Suprapubic skin (tissue), 4 donors: ENCODE measurements around the gene CHRNB2.

ENCODE experiments used
- EP300 ChIP-seq: sonication (generic); formaldehyde crosslinking; IDR thresholded peaks from one replicate; pipeline ENCODE4 v1.6.1; 2017; ENCODE audit warnings: antibody characterized with exemption
- POLR2A ChIP-seq, 2 donors: fragments of 450-650 bp; IDR thresholded peaks; one replicate each; pipeline ENCODE4 v1.6.1; 2017; ENCODE audit warnings: antibody characterized with exemption in 2 of 2, mild to moderate bottlenecking in 2 of 2, moderate library complexity in 2 of 2
- POLR2AphosphoS5 ChIP-seq, 3 donors: sonication (generic); formaldehyde crosslinking; IDR thresholded peaks; one replicate each; pipeline ENCODE4 v1.6.1; 2017; ENCODE audit warnings: antibody characterized with exemption in 3 of 3
- TF ChIP-seq, protein P1 (sequence below), 2 donors: fragments of 200-600 bp in 1 of 2; fragments of 450-650 bp in 1 of 2; sonication (generic) in 1 of 2; IDR thresholded peaks; one replicate each; pipeline ENCODE4 v1.5.1; 2016 to 2019; ENCODE audit warnings: antibody characterized with exemption in 2 of 2, mild to moderate bottlenecking in 1 of 2, moderate library complexity in 1 of 2

- no peak for TF ChIP-seq POLR2A (IDR thresholded peaks at IDR 0.05)
- TF ChIP-seq, protein P1, sequence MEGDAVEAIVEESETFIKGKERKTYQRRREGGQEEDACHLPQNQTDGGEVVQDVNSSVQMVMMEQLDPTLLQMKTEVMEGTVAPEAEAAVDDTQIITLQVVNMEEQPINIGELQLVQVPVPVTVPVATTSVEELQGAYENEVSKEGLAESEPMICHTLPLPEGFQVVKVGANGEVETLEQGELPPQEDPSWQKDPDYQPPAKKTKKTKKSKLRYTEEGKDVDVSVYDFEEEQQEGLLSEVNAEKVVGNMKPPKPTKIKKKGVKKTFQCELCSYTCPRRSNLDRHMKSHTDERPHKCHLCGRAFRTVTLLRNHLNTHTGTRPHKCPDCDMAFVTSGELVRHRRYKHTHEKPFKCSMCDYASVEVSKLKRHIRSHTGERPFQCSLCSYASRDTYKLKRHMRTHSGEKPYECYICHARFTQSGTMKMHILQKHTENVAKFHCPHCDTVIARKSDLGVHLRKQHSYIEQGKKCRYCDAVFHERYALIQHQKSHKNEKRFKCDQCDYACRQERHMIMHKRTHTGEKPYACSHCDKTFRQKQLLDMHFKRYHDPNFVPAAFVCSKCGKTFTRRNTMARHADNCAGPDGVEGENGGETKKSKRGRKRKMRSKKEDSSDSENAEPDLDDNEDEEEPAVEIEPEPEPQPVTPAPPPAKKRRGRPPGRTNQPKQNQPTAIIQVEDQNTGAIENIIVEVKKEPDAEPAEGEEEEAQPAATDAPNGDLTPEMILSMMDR (IDR thresholded peaks at IDR 0.05) = no peak
- TF ChIP-seq POLR2AphosphoS5 (IDR thresholded peaks at IDR 0.05) = no peak
- no peak for TF ChIP-seq EP300
Observed at GRCh38 chr1:154577346-154578057, 9.9 kb downstream of the CHRNB2 start.
